Neural cell (in vitro differentiated cells): ENCODE results near the gene STARD10. TPM values are rescaled to one million over a fixed set of nuclear protein-coding genes. Genes with fewer than 3 reads are reported as not detected.

Experiments used
- H2AFZ ChIP-seq: fragments of 200-600, 300-800 bp; sonication (generic), shearing (Covaris generic); 2 replicates; pipeline ENCODE4 v1.6.0; 2014; ENCODE audit warnings: low read depth, mild to moderate bottlenecking, antibody characterized with exemption, low read length, moderate library complexity
- H3F3A ChIP-seq: fragments of 200-600 bp; shearing (Covaris generic); 2 replicates; pipeline ENCODE4 v1.6.1; 2016; ENCODE audit warnings: mild to moderate bottlenecking, moderate library complexity, mixed read lengths, antibody characterized with exemption, low read length; ENCODE audit not compliant: insufficient read depth, poor library complexity, severe bottlenecking
- H3K27ac ChIP-seq: fragments of 200-600, 300-800 bp; sonication (generic), shearing (Covaris generic); 2 replicates; pipeline ENCODE4 v1.5.1; 2014; ENCODE audit warnings: mild to moderate bottlenecking, low read length, moderate library complexity
- H3K27me3 ChIP-seq: fragments of 300-800, 200-600 bp; sonication (generic), shearing (Covaris generic); 2 replicates; pipeline ENCODE4 v1.6.0; 2014; ENCODE audit warnings: mild to moderate bottlenecking, low read depth, low read length, moderate library complexity; ENCODE audit not compliant: insufficient read depth
- H3K36me3 ChIP-seq: fragments of 300-800, 200-600 bp; sonication (generic), shearing (Covaris generic); 2 replicates; pipeline ENCODE4 v1.5.1; 2014; ENCODE audit warnings: mild to moderate bottlenecking, antibody characterized with exemption, low read length, moderate library complexity; ENCODE audit not compliant: insufficient read depth
- H3K4me2 ChIP-seq: fragments of 300-800, 200-600 bp; sonication (generic), shearing (Covaris generic); 2 replicates; pipeline ENCODE4 v1.6.0; 2014; ENCODE audit warnings: mild to moderate bottlenecking, low read length
- H3K4me3 ChIP-seq: fragments of 300-800, 200-600 bp; sonication (generic), shearing (Covaris generic); 2 replicates; pipeline ENCODE4 v1.5.1; 2014; ENCODE audit warnings: mild to moderate bottlenecking, low read length, moderate library complexity
- H3K79me2 ChIP-seq: fragments of 200-600 bp; shearing (Covaris generic); replicated peaks from 2 replicates; pipeline ENCODE4 v1.6.0; 2014; ENCODE audit warnings: mild to moderate bottlenecking, low read length, moderate library complexity; ENCODE audit not compliant: insufficient read depth
- H3K9ac ChIP-seq: fragments of 300-800, 200-600 bp; sonication (generic), shearing (Covaris generic); 2 replicates; pipeline ENCODE4 v1.6.1; 2016; ENCODE audit warnings: mild to moderate bottlenecking, low read length, mixed read lengths
- H3K9me2 ChIP-seq: fragments of 200-600 bp; shearing (Covaris generic); 2 replicates; pipeline ENCODE4 v1.6.1; 2016; ENCODE audit warnings: mild to moderate bottlenecking, low read length, mixed read lengths; ENCODE audit not compliant: insufficient read depth
- H3K9me3 ChIP-seq: fragments of 200-600, 300-800 bp; sonication (generic), shearing (Covaris generic); 2 replicates; pipeline ENCODE4 v1.6.1; 2016; ENCODE audit warnings: mild to moderate bottlenecking, mixed run types, low read length, moderate library complexity, mixed read lengths
- H4K20me1 ChIP-seq: fragments of 200-600 bp; shearing (Covaris generic); 2 replicates; pipeline ENCODE4 v1.6.1; 2016; ENCODE audit warnings: mild to moderate bottlenecking, mixed run types; ENCODE audit not compliant: insufficient read depth
- CTCF ChIP-seq: fragments of 450-650 bp; IDR thresholded peaks from 2 replicates; pipeline ENCODE4 v1.5.1; 2014; ENCODE audit warnings: antibody characterized with exemption, mild to moderate bottlenecking, moderate library complexity; ENCODE audit not compliant: poor library complexity, severe bottlenecking
- EP300 ChIP-seq: fragments of 450-650 bp; conservative IDR thresholded peaks from 2 replicates; pipeline ENCODE4 v1.6.1; 2014; ENCODE audit warnings: antibody characterized with exemption, mild to moderate bottlenecking, moderate library complexity; ENCODE audit not compliant: poor library complexity, severe bottlenecking
- EZH2 ChIP-seq: fragments of 200-600, 300-800 bp; shearing (Covaris generic), sonication (generic); IDR thresholded peaks from 2 replicates; pipeline ENCODE4 v1.6.1; 2014; ENCODE audit warnings: antibody characterized with exemption, low read length, borderline replicate concordance, mild to moderate bottlenecking; ENCODE audit not compliant: insufficient read depth, poor library complexity, severe bottlenecking
- MXI1 ChIP-seq: fragments of 450-650 bp; conservative IDR thresholded peaks from 2 replicates; pipeline ENCODE4 v1.6.1; 2014; ENCODE audit warnings: antibody characterized with exemption, mild to moderate bottlenecking; ENCODE audit not compliant: poor library complexity, severe bottlenecking
- POLR2AphosphoS5 ChIP-seq: IDR thresholded peaks from 2 replicates; pipeline ENCODE4 v1.6.1; 2012
- RAD21 ChIP-seq: fragments of 450-650 bp; conservative IDR thresholded peaks from 2 replicates; pipeline ENCODE4 v1.6.1; 2014; ENCODE audit warnings: antibody characterized with exemption, mild to moderate bottlenecking, moderate library complexity
- REST ChIP-seq: IDR thresholded peaks from 2 replicates; pipeline ENCODE4 v1.6.1; 2012; ENCODE audit warnings: borderline replicate concordance
- SMC3 ChIP-seq: fragments of 450-650 bp; conservative IDR thresholded peaks from 2 replicates; pipeline ENCODE4 v1.6.1; 2014; ENCODE audit warnings: antibody characterized with exemption, mild to moderate bottlenecking, moderate library complexity; ENCODE audit not compliant: poor library complexity
- TAF1 ChIP-seq: IDR thresholded peaks from 2 replicates; pipeline ENCODE4 v1.6.1; 2012; ENCODE audit warnings: low read depth
- polyA plus RNA-seq: library from polyadenylated mRNA; depleted of rRNA; stranded (reverse); fragments of >200 nt; gene quantifications from 2 replicates; pipeline ENCODE4 v1.2.3, GENCODE V29; 2014

The STARD10 gene
- polyA plus RNA-seq, 1 donor from 2014 or later: 29.0 TPM

GRCh38 chr11:72712168-72712751 lies 81.6 kb downstream of the STARD10 start:
- no peaks in the 10 kb centered on the region for H3F3A ChIP-seq
- no peak overlapping the region for H3K4me3 ChIP-seq
- no peaks in the 10 kb centered on the region for H3K9me3 ChIP-seq
- no peak overlapping the region for H3K9ac ChIP-seq
- no peaks in the 10 kb centered on the region for H4K20me1 ChIP-seq
- H3K27ac ChIP-seq: no peak overlapping the region
- no peaks in the 10 kb centered on the region for H3K9me2 ChIP-seq
- H3K79me2 ChIP-seq: no peaks in the 10 kb centered on the region
- no peaks in the 10 kb centered on the region for H3K27me3 ChIP-seq
- TF ChIP-seq SMC3 (no peak), REST (no peak), EZH2 (no peak), TAF1 (no peak), RAD21 (no peak), CTCF (no peak), POLR2AphosphoS5 (no peak), MXI1 (no peak), EP300 (no peak)
- no peak overlapping the region for H2AFZ ChIP-seq
- no peak overlapping the region for H3K4me2 ChIP-seq
- H3K36me3 ChIP-seq: no peaks in the 10 kb centered on the region

- Histone ChIP-seq H3K27ac (no peak overlapping the region), H3K9me3 (no peaks in the 10 kb centered on the region), H3F3A (no peaks in the 10 kb centered on the region), H3K36me3 (no peaks in the 10 kb centered on the region), H3K4me3 (no peak overlapping the region), H3K9me2 (no peaks in the 10 kb centered on the region), H3K27me3 (no peaks in the 10 kb centered on the region), H3K4me2 (no peak overlapping the region), H3K79me2 (no peaks in the 10 kb centered on the region), H2AFZ (no peak overlapping the region), H3K9ac (no peak overlapping the region), H4K20me1 (no peaks in the 10 kb centered on the region)
- TF ChIP-seq EP300: no peak
- no peak for TF ChIP-seq POLR2AphosphoS5
Measured at GRCh38 chr11:72711141-72711540, 82.7 kb downstream of the STARD10 start.
